ENCODE data around the gene EXD1. TPM values are rescaled to one million over a fixed set of nuclear protein-coding genes. Genes with fewer than 3 reads are reported as not detected.

The EXD1 gene
- total and polyA plus RNA-seq, 2 of the 13 experiments (the other 11 are each of a cell fraction or from before 2014, with no cell fraction given), result not detected

- WGBS (ENCODE audit: low lambda C conversion rate), result 4% methylated on average over 1 of the region's 1 CpG
- Histone ChIP-seq H3K27me3 (ENCODE audit: control insufficient read depth in 1 of 2, insufficient read depth in 2 of 2, low read length in 2 of 2) (peaks cover 0 to 8% of the 10 kb centered on the region in 2 experiments; a peak in 2 of 5 replicates), H4K20me1 (ENCODE audit: insufficient read depth, low read length) (no peaks in the 10 kb centered on the region), H3K4me3 (replicated peaks in 1 of 3; ENCODE audit: insufficient read depth in 1 of 3, low read depth in 2 of 3, low read length in 3 of 3) (no peak overlapping the region), H3K36me3 (replicated peaks in 1 of 2; ENCODE audit: control insufficient read depth in 1 of 2, insufficient read depth in 2 of 2, low read length in 2 of 2) (no peaks in the 10 kb centered on the region), H3K4me1 (ENCODE audit: insufficient read depth, low read length) (peaks cover 6% of the 10 kb centered on the region; the same call in 1 of the 2 replicates), H2AFZ (ENCODE audit: low read length) (no peak overlapping the region), H3K27ac (ENCODE audit: extremely low read length, insufficient read depth, low read length) (no peak overlapping the region), H3K79me2 (ENCODE audit: insufficient read depth, low read length) (no peaks in the 10 kb centered on the region), H3K9ac (ENCODE audit: insufficient read depth, low read depth, low read length) (no peak overlapping the region), H3K9me3 (ENCODE audit: low read length) (no peaks in the 10 kb centered on the region), H3K4me2 (ENCODE audit: low read depth, low read length) (no peak overlapping the region)
- ChIA-PET CTCF (ENCODE audit: low intra/inter-chr PET ratio, low total read pairs) (no interaction called here), POLR2A (interaction anchor here (0.6 kb wide), 1 partner anchor 173 kb away, joined by 5 read pairs; no protein-coding TSS in a partner anchor)
- DNase-seq (ENCODE audit: low spot score) (no peak), ATAC-seq (no peak), FAIRE-seq (no peak)
- BruUV-seq (replicated peaks), result no TSS peak
- in situ Hi-C loops (cut with HindIII; ENCODE audit: extremely low pct_ligation_motif_present, low pct_unique_long_range_greater_than_20kb), result no loop called here
- TF ChIP-seq CREB1 (IDR thresholded peaks at IDR 0.05) (no peak), CREB1 (CRISPR knock-in tag; IDR thresholded peaks at IDR 0.05) (no peak), ZBTB20 (CRISPR knock-in tag; IDR thresholded peaks at IDR 0.05; ENCODE audit: borderline replicate concordance, low read depth) (no peak), IKZF4 (CRISPR knock-in tag; IDR thresholded peaks at IDR 0.05; ENCODE audit: borderline replicate concordance, low read depth, not compliant biosample characterization) (no peak), ZNF460 (CRISPR knock-in tag; IDR thresholded peaks at IDR 0.05; ENCODE audit: borderline replicate concordance) (no peak), TAF1 (CRISPR knock-in tag; IDR thresholded peaks at IDR 0.05) (no peak), ZNF672 (CRISPR knock-in tag; IDR thresholded peaks at IDR 0.05) (no peak), ZNF138 (CRISPR knock-in tag; IDR thresholded peaks at IDR 0.05; ENCODE audit: low read depth) (no peak), ZNF670 (CRISPR knock-in tag; IDR thresholded peaks at IDR 0.05; ENCODE audit: borderline replicate concordance) (no peak), ZNF224 (CRISPR knock-in tag; IDR thresholded peaks at IDR 0.05) (no peak), NCOA5 (CRISPR knock-in tag; IDR thresholded peaks at IDR 0.05) (no peak), ZNF816 (CRISPR knock-in tag; IDR thresholded peaks at IDR 0.05; ENCODE audit: borderline replicate concordance) (no peak), ZNF34 (CRISPR knock-in tag; IDR thresholded peaks at IDR 0.05; ENCODE audit: borderline replicate concordance) (no peak), NCOR1 (IDR thresholded peaks at IDR 0.05; ENCODE audit: borderline replicate concordance, low read length) (no peak), ATRX (CRISPR knock-in tag; IDR thresholded peaks at IDR 0.05; ENCODE audit: borderline replicate concordance) (no peak), ZNF768 (CRISPR knock-in tag; IDR thresholded peaks at IDR 0.05) (no peak)
- intact Hi-C loops (cut with micrococcal nuclease; ENCODE audit: unreplicated experiment), result no loop called here
These were observed 11.7 kb downstream of the EXD1 start for GRCh38 chr15:41218851-41219250.

All from HepG2 (cell line).